Cerebellar nuclear complex (tissue), 1 donor: ENCODE measurements around the gene FAM81B.

Experiments used
- DNase-seq, 2 experiments: peaks; one replicate each; lab custom pipeline; 2025; lab: John Stamatoyannopoulos, UW

FAM81B gene

GRCh38 chr5:95471487-95471886 lies 80.3 kb downstream of the FAM81B start:
- peak in 1 of 2 experiments; percentile 66 for DNase-seq

GRCh38 chr5:95471942-95472341 lies 80.8 kb downstream of the FAM81B start:
- DNase-seq: no peak

- no peak for DNase-seq
These were observed 93.3 kb downstream of the FAM81B start for GRCh38 chr5:95484421-95484820.

GRCh38 chr5:95486191-95486590 lies 95.0 kb downstream of the FAM81B start:
- DNase-seq: no peak

GRCh38 chr5:95487880-95488279 lies 96.7 kb downstream of the FAM81B start:
- no peak for DNase-seq
